Measurements from ENCODE around the gene TGFB1I1.
A peak's percentile ranks its signal among the peaks of the same experiment; 100 is the strongest.

TGFB1I1 gene

GRCh38 chr16:31452631-31453106 is 19.3 kb upstream of the TGFB1I1 start:
- DNase-seq (ENCODE audit: low read depth in 2 of 2) = no peak

- no peak for DNase-seq (ENCODE audit: low read depth in 2 of 2)
These were observed 18.4 kb upstream of the TGFB1I1 start for GRCh38 chr16:31453255-31454204.

GRCh38 chr16:31455601-31456314 is 16.2 kb upstream of the TGFB1I1 start:
- DNase-seq (ENCODE audit: low read depth in 2 of 2) = no peak

- DNase-seq (ENCODE audit: low read depth in 2 of 2) = no peak
These were observed 15.0 kb upstream of the TGFB1I1 start for GRCh38 chr16:31456988-31457360.

GRCh38 chr16:31458073-31458843 is 13.7 kb upstream of the TGFB1I1 start:
- DNase-seq (ENCODE audit: low read depth in 2 of 2) = peak in 1 of 2 donors; percentile 19

- peak; percentile 90 to 93 for DNase-seq (ENCODE audit: low read depth in 2 of 2)
These were observed 12.9 kb upstream of the TGFB1I1 start, which contains the start of gene ARMC5 for GRCh38 chr16:31458844-31459686. ARMC5 (plus strand) TSS chr16:31459501; CDS start chr16:31459525, 24 bp downstream.

- peak; percentile 100 for DNase-seq (ENCODE audit: low read depth in 2 of 2)
These were observed 12.0 kb upstream of the TGFB1I1 start for GRCh38 chr16:31459687-31460581.

GRCh38 chr16:31460582-31461002 is 11.4 kb upstream of the TGFB1I1 start:
- DNase-seq (ENCODE audit: low read depth in 2 of 2) = no peak

GRCh38 chr16:31461201-31461920 is 10.6 kb upstream of the TGFB1I1 start:
- no peak for DNase-seq (ENCODE audit: low read depth in 2 of 2)

GRCh38 chr16:31461921-31462804 is 9.8 kb upstream of the TGFB1I1 start:
- DNase-seq (ENCODE audit: low read depth in 2 of 2) = no peak

- no peak for DNase-seq (ENCODE audit: low read depth in 2 of 2)
These were observed 7.6 kb upstream of the TGFB1I1 start for GRCh38 chr16:31464348-31464769.

GRCh38 chr16:31464781-31465260 is 7.1 kb upstream of the TGFB1I1 start:
- DNase-seq (ENCODE audit: low read depth in 2 of 2) = no peak

GRCh38 chr16:31465788-31466370 is 6.1 kb upstream of the TGFB1I1 start:
- no peak for DNase-seq (ENCODE audit: low read depth in 2 of 2)

- no peak for DNase-seq (ENCODE audit: low read depth in 2 of 2)
These were observed 5.5 kb upstream of the TGFB1I1 start for GRCh38 chr16:31466381-31466841.

- no peak for DNase-seq (ENCODE audit: low read depth in 2 of 2)
These were observed 4.7 kb upstream of the TGFB1I1 start for GRCh38 chr16:31467151-31467773.

- no peak for DNase-seq (ENCODE audit: low read depth in 2 of 2)
These were observed 4.1 kb upstream of the TGFB1I1 start for GRCh38 chr16:31467858-31468257.

- DNase-seq (ENCODE audit: low read depth in 2 of 2) = no peak
These were observed 1.3 kb upstream of the TGFB1I1 start for GRCh38 chr16:31470615-31471014.

All from stimulated activated CD8-positive, alpha-beta memory T cell treated with anti-CD3 and anti-CD28 coated beads, Interleukin-7, amount 100 ng/mL, for 1 hour (primary cell).